ENCODE data around the gene MAP10.

Gene MAP10

GRCh38 chr1:232854798-232855159 lies 49.6 kb downstream of the MAP10 start:
- no peak for DNase-seq (ENCODE audit: low read depth)

- DNase-seq (ENCODE audit: low read depth): no peak
These were observed 51.3 kb downstream of the MAP10 start for GRCh38 chr1:232856541-232856940.

Measured in HS-27A (cell line).